IMR-90 (cell line): Measurements from ENCODE around the gene CADM2. TPM values are rescaled to one million over a fixed set of nuclear protein-coding genes. Genes with fewer than 3 reads are reported as not detected.

ENCODE experiments used
- ATAC-seq: fragments of 200-7000 bp; cut with Tn5 transposase; 2 replicates; pipeline ENCODE4 v1.9.1; 2020; ENCODE audit warnings: low read depth, mild to moderate bottlenecking, moderate library complexity
- BruUV-seq: library from RNA; stranded (reverse); fragments of 400-500 nt; replicated peaks from 2 replicates; lab custom pipeline; 2021; lab: Mats Ljungman, UMichigan
- CTCF ChIA-PET: fragments of 300-600 bp; formaldehyde crosslinking; extraction: SDS; loops from one replicate; lab custom pipeline; 2021; ENCODE audit warnings: antibody characterized with exemption; lab: Yijun Ruan, JAX
- POLR2A ChIA-PET: fragments of 300-600 bp; sonication (Branson Sonifier 250); formaldehyde crosslinking; loops from one replicate; lab custom pipeline; 2022; ENCODE audit warnings: antibody characterized with exemption; ENCODE audit not compliant: unreplicated experiment; lab: Charles Lee
- DNase-seq: peaks from one replicate; pipeline ENCODE4 v3.0.0; 2013
- H2AFZ ChIP-seq: replicated peaks from 2 replicates; pipeline ENCODE3; 2013; ENCODE audit warnings: low read length, mild to moderate bottlenecking; ENCODE audit not compliant: poor library complexity
- H2AK5ac ChIP-seq: 2 replicates; pipeline ENCODE4 v1.6.1; 2013; ENCODE audit warnings: low read depth, low read length, inconsistent platforms
- H2AK9ac ChIP-seq: replicated peaks from 2 replicates; pipeline ENCODE3; 2013; ENCODE audit warnings: mild to moderate bottlenecking, low read depth, low read length, moderate library complexity; ENCODE audit not compliant: poor library complexity
- H2BK120ac ChIP-seq: 2 replicates; pipeline ENCODE4 v1.6.1; 2013; ENCODE audit warnings: low read depth, low read length, inconsistent platforms
- H2BK15ac ChIP-seq: 3 replicates; pipeline ENCODE4 v1.6.1; 2013; ENCODE audit warnings: low read depth, low read length, inconsistent platforms
- H2BK20ac ChIP-seq: 2 replicates; pipeline ENCODE4 v1.6.1; 2013; ENCODE audit warnings: low read depth, mild to moderate bottlenecking, inconsistent platforms, low read length, moderate library complexity
- H2BK5ac ChIP-seq: 2 replicates; pipeline ENCODE4 v1.6.1; 2013; ENCODE audit warnings: mild to moderate bottlenecking, low read depth, low read length, inconsistent platforms; ENCODE audit not compliant: poor library complexity, severe bottlenecking
- H3K14ac ChIP-seq: replicated peaks from 2 replicates; pipeline ENCODE4 v1.6.1; 2013; ENCODE audit warnings: low read depth, low read length, inconsistent platforms
- H3K18ac ChIP-seq: 2 replicates; pipeline ENCODE4 v1.6.1; 2013; ENCODE audit warnings: low read depth, low read length, control low read depth
- H3K23ac ChIP-seq: 2 replicates; pipeline ENCODE4 v1.6.1; 2013; ENCODE audit warnings: low read depth, low read length, inconsistent platforms
- H3K27ac ChIP-seq: 2 replicates; pipeline ENCODE4 v1.5.1; 2013; ENCODE audit warnings: mild to moderate bottlenecking, control low read depth, low read length; ENCODE audit not compliant: insufficient read depth
- H3K27me3 ChIP-seq: 2 replicates; pipeline ENCODE4 v1.6.1; 2013; ENCODE audit warnings: low read length; ENCODE audit not compliant: control insufficient read depth, insufficient read depth
- H3K36me3 ChIP-seq: 2 replicates; pipeline ENCODE4 v1.6.1; 2013; ENCODE audit warnings: low read length, mixed read lengths; ENCODE audit not compliant: control insufficient read depth, insufficient read depth
- H3K4ac ChIP-seq: 2 replicates; pipeline ENCODE4 v1.6.1; 2013; ENCODE audit warnings: low read depth, low read length, inconsistent platforms
- H3K4me1 ChIP-seq: 2 replicates; pipeline ENCODE4 v1.6.1; 2013; ENCODE audit warnings: low read length, mixed read lengths; ENCODE audit not compliant: control insufficient read depth, insufficient read depth
- H3K4me2 ChIP-seq: 2 replicates; pipeline ENCODE4 v1.6.1; 2013; ENCODE audit warnings: low read depth, mild to moderate bottlenecking, control low read depth, low read length, moderate library complexity
- H3K4me3 ChIP-seq: 2 replicates; pipeline ENCODE4 v1.5.1; 2013; ENCODE audit warnings: low read depth, mild to moderate bottlenecking, control low read depth, low read length, moderate library complexity; ENCODE audit not compliant: insufficient read depth
- H3K56ac ChIP-seq: 2 replicates; pipeline ENCODE4 v1.6.1; 2013; ENCODE audit warnings: low read length, inconsistent platforms; ENCODE audit not compliant: insufficient read depth; ENCODE audit errors: extremely low read depth
- H3K79me1 ChIP-seq, 2 experiments: 2 replicates each; pipeline ENCODE4 v1.6.1; 2013; ENCODE audit warnings: low read length in 2 of 2, inconsistent platforms in 1 of 2, low read depth in 1 of 2
- H3K9ac ChIP-seq: 2 replicates; pipeline ENCODE4 v1.6.1; 2013; ENCODE audit warnings: low read depth, low read length, control low read depth
- H3K9me1 ChIP-seq: 2 replicates; pipeline ENCODE4 v1.6.1; 2013; ENCODE audit warnings: low read length, inconsistent platforms; ENCODE audit not compliant: insufficient read depth
- H3K9me3 ChIP-seq: 2 replicates; pipeline ENCODE4 v1.6.1; 2013; ENCODE audit warnings: low read length; ENCODE audit not compliant: control insufficient read depth, insufficient read depth
- H4K20me1 ChIP-seq: 2 replicates; pipeline ENCODE4 v1.6.1; 2013; ENCODE audit warnings: low read length, inconsistent platforms; ENCODE audit not compliant: insufficient read depth
- H4K5ac ChIP-seq: 2 replicates; pipeline ENCODE4 v1.6.1; 2013; ENCODE audit warnings: mild to moderate bottlenecking, low read depth, low read length, control low read depth
- H4K8ac ChIP-seq, 2 experiments: 2 replicates each; pipeline ENCODE4 v1.6.1; 2013; ENCODE audit warnings: low read depth in 2 of 2, low read length in 2 of 2, control low read depth in 1 of 2, inconsistent platforms in 1 of 2
- H4K91ac ChIP-seq: 2 replicates; pipeline ENCODE4 v1.6.1; 2013; ENCODE audit warnings: low read depth, low read length, inconsistent platforms; ENCODE audit not compliant: insufficient read depth
- BHLHE40 ChIP-seq: fragments of 150-350 bp; IDR thresholded peaks from 2 replicates; pipeline ENCODE4 v1.6.1; 2016; ENCODE audit warnings: mild to moderate bottlenecking, low read depth, low read length
- CEBPB ChIP-seq: IDR thresholded peaks from 2 replicates; pipeline ENCODE4 v1.6.1; 2012; ENCODE audit warnings: low read depth, low read length, improper control_type of control experiment
- CHD1 ChIP-seq: IDR thresholded peaks from 2 replicates; pipeline ENCODE4 v1.6.1; 2012; ENCODE audit warnings: low read depth, low read length, improper control_type of control experiment
- CTCF ChIP-seq: conservative IDR thresholded peaks from 2 replicates; pipeline ENCODE4 v1.5.1; 2012; ENCODE audit warnings: mild to moderate bottlenecking, low read depth, low read length, improper control_type of control experiment
- ELK1 ChIP-seq: fragments of 150-350 bp; IDR thresholded peaks from 2 replicates; pipeline ENCODE4 v1.6.1; 2016; ENCODE audit warnings: low read depth, mild to moderate bottlenecking, low read length, moderate library complexity, borderline replicate concordance
- FOS ChIP-seq: fragments of 150-350 bp; IDR thresholded peaks from 2 replicates; pipeline ENCODE4 v1.6.1; 2016; ENCODE audit warnings: low read depth, low read length
- MAFK ChIP-seq: IDR thresholded peaks from 2 replicates; pipeline ENCODE4 v1.6.1; 2012; ENCODE audit warnings: low read depth, low read length, improper control_type of control experiment
- MAZ ChIP-seq: IDR thresholded peaks from 2 replicates; pipeline ENCODE4 v1.6.1; 2012; ENCODE audit warnings: low read depth, mild to moderate bottlenecking, low read length, improper control_type of control experiment, moderate library complexity, borderline replicate concordance
- MXI1 ChIP-seq: IDR thresholded peaks from 2 replicates; pipeline ENCODE4 v1.6.1; 2012; ENCODE audit warnings: low read depth, mild to moderate bottlenecking, low read length, moderate library complexity, borderline replicate concordance
- NFE2L2 ChIP-seq: fragments of 150-350 bp; IDR thresholded peaks from 2 replicates; pipeline ENCODE4 v1.6.1; 2016; ENCODE audit warnings: low read depth, mild to moderate bottlenecking, low read length
- POLR2A ChIP-seq: IDR thresholded peaks from 2 replicates; pipeline ENCODE4 v1.6.1; 2012; ENCODE audit warnings: mild to moderate bottlenecking, low read depth, low read length
- RAD21 ChIP-seq: IDR thresholded peaks from 2 replicates; pipeline ENCODE4 v1.6.1; 2012; ENCODE audit warnings: low read length, improper control_type of control experiment
- RCOR1 ChIP-seq: IDR thresholded peaks from 2 replicates; pipeline ENCODE4 v1.6.1; 2012; ENCODE audit warnings: mild to moderate bottlenecking, low read length, improper control_type of control experiment; ENCODE audit not compliant: insufficient replicate concordance
- RFX5 ChIP-seq: IDR thresholded peaks from 2 replicates; pipeline ENCODE4 v1.8.0; 2012; ENCODE audit warnings: low read depth, mild to moderate bottlenecking, low read length, moderate library complexity
- SMC3 ChIP-seq: fragments of 150-350 bp; IDR thresholded peaks from 2 replicates; pipeline ENCODE4 v1.6.1; 2016; ENCODE audit warnings: low read depth, mild to moderate bottlenecking, antibody characterized with exemption, low read length, moderate library complexity
- USF2 ChIP-seq: fragments of 150-350 bp; IDR thresholded peaks from 2 replicates; pipeline ENCODE4 v1.6.1; 2017; ENCODE audit warnings: mild to moderate bottlenecking, antibody characterized with exemption, low read length, low read depth
- WGBS, 2 experiments: methylation state at CpG; one replicate each; pipeline versions ENCODE4 v1.1.5 to v1.1.7; 2013; ENCODE audit warnings: missing lambda C conversion rate in 2 of 2; ENCODE audit not compliant: insufficient read length in 1 of 2; ENCODE audit errors: extremely low coverage in 2 of 2; 5-methylcytosine and 5-hydroxymethylcytosine counted together
- dilution Hi-C: fragments of 300-500 bp; cut with HindIII; formaldehyde crosslinking; loops from one replicate; pipeline ENCODE4 v1.14.3; 2018; ENCODE audit warnings: low sequenced_read_pairs; ENCODE audit not compliant: unreplicated experiment
- in situ Hi-C: fragments of 300-500 bp; cut with MboI; formaldehyde crosslinking; loops from 3 replicates; pipeline ENCODE4 v1.14.3; 2019; ENCODE audit warnings: low sequenced_read_pairs, inconsistent platforms, mixed read lengths
- intact Hi-C: fragments of 100-400 bp; cut with micrococcal nuclease; formaldehyde crosslinking; loops from 2 replicates; pipeline ENCODE4 v1.10.0; 2022
- polyA plus RNA-seq, 3 experiments: library from polyadenylated mRNA; depleted of rRNA; stranded (reverse); fragments of >200 nt; gene quantifications; 2 replicates each; pipeline ENCODE4 v1.2.3, GENCODE V29; 2012; ENCODE audit warnings: low replicate concordance in 1 of 3
- total RNA-seq: library from RNA; depleted of rRNA; stranded (reverse); fragments of >200 nt; gene quantifications from 2 replicates; pipeline ENCODE4 v1.2.3, GENCODE V29; 2012

The CADM2 gene
- total and polyA plus RNA-seq, 2 of the 4 experiments (the other 2 are of a cell fraction) = not detected

- dilution Hi-C loops = no loop called here
- intact Hi-C loops = no loop called here
- H3K18ac ChIP-seq = no peak overlapping the region
- ChIA-PET CTCF (no interaction called here), POLR2A (no interaction called here)
- no peak overlapping the region for H3K23ac ChIP-seq
- H2AFZ ChIP-seq = no peak overlapping the region
- no peak overlapping the region for H2BK120ac ChIP-seq
- no peak overlapping the region for H3K14ac ChIP-seq
- no peak overlapping the region for H4K5ac ChIP-seq
- in situ Hi-C loops = no loop called here
- no peaks in the 10 kb centered on the region for H3K36me3 ChIP-seq
- no peak for ATAC-seq
- TF ChIP-seq NFE2L2 (no peak), MXI1 (no peak), SMC3 (no peak), RAD21 (no peak), MAZ (no peak), FOS (no peak), POLR2A (no peak), CHD1 (no peak), CEBPB (no peak), ELK1 (no peak), BHLHE40 (no peak), RCOR1 (no peak), CTCF (no peak), USF2 (no peak), MAFK (no peak), RFX5 (no peak)
- no peak overlapping the region for H2BK15ac ChIP-seq
- no peaks in the 10 kb centered on the region for H3K79me1 ChIP-seq
- no peak overlapping the region for H2AK9ac ChIP-seq
- H3K9me1 ChIP-seq = no peaks in the 10 kb centered on the region
- no peaks in the 10 kb centered on the region for H3K27me3 ChIP-seq
- H3K4me2 ChIP-seq = no peak overlapping the region
- H4K91ac ChIP-seq = no peak overlapping the region
- DNase-seq = no peak
- WGBS, 2 experiments = no CpG with 5 or more reads among the region's 1 CpG
- no peak overlapping the region for H2AK5ac ChIP-seq
- H3K9ac ChIP-seq = no peak overlapping the region
- H3K4me1 ChIP-seq = no peaks in the 10 kb centered on the region
- no TSS peak for BruUV-seq
- no peak overlapping the region for H3K4ac ChIP-seq
- H4K20me1 ChIP-seq = no peaks in the 10 kb centered on the region
- no peak overlapping the region for H2BK20ac ChIP-seq
- no peak overlapping the region for H3K4me3 ChIP-seq
- H3K9me3 ChIP-seq = no peaks in the 10 kb centered on the region
- H4K8ac ChIP-seq = no peak overlapping the region
- no peak overlapping the region for H3K27ac ChIP-seq
- H3K56ac ChIP-seq = no peak overlapping the region
- no peak overlapping the region for H2BK5ac ChIP-seq
These were observed 435.6 kb downstream of the CADM2 start for GRCh38 chr3:85394424-85394823.
